HepG2 (cell line): ENCODE results near the gene TEX48. TPM values are rescaled to one million over a fixed set of nuclear protein-coding genes. Genes with fewer than 3 reads are reported as not detected.

ENCODE experiments used
- ATAC-seq: fragments of 200-7000 bp; cut with Tn5 transposase; 3 replicates; pipeline ENCODE4 v1.9.1; 2020; ENCODE audit warnings: mild to moderate bottlenecking, moderate library complexity
- BruUV-seq: library from RNA; stranded (reverse); fragments of 400-500 nt; replicated peaks from 2 replicates; lab custom pipeline; 2021; lab: Mats Ljungman, UMichigan
- CTCF ChIA-PET: fragments of 300-600 bp; formaldehyde crosslinking; extraction: SDS; loops from one replicate; lab custom pipeline; 2021; ENCODE audit warnings: low total read pairs, inconsistent platforms, low intra/inter-chr PET ratio; lab: Yijun Ruan, JAX
- POLR2A ChIA-PET: fragments of 350-600 bp; sonication (Branson Sonifier 250); formaldehyde crosslinking; loops from one replicate; lab custom pipeline; 2020; ENCODE audit warnings: antibody characterized with exemption, inconsistent platforms; lab: Yijun Ruan, JAX
- DNase-seq: peaks from one replicate; pipeline ENCODE4 v3.0.0-alpha.2; 2015; ENCODE audit warnings: low spot score
- FAIRE-seq: peaks from 3 replicates; lab custom pipeline; 2011; peaks lifted over from hg19 to GRCh38; lab: Jason Lieb, UNC
- H2AFZ ChIP-seq: one replicate; pipeline ENCODE4 v1.6.1; 2011; ENCODE audit warnings: low read length, inconsistent platforms
- H3K27ac ChIP-seq: fragments of 300-600 bp; 3 replicates; pipeline ENCODE4 v1.8.0; 2011; ENCODE audit warnings: mixed run types, mild to moderate bottlenecking, mixed read lengths, low read length, inconsistent platforms; ENCODE audit not compliant: insufficient read depth; ENCODE audit errors: extremely low read length
- H3K27me3 ChIP-seq, 2 experiments: fragments of 200-600 bp in 1 of 2; 2 replicates in 1 of 2; 3 replicates in 1 of 2; pipeline versions ENCODE4 v1.6.0 to v1.8.0; 2011; ENCODE audit warnings: low read length in 2 of 2, mild to moderate bottlenecking in 2 of 2, moderate library complexity in 2 of 2, inconsistent platforms in 1 of 2; ENCODE audit not compliant: insufficient read depth in 2 of 2, control insufficient read depth in 1 of 2
- H3K36me3 ChIP-seq, 2 experiments: fragments of 200-600 bp in 1 of 2; replicated peaks in 1 of 2; 2 replicates in 1 of 2; 3 replicates in 1 of 2; pipeline versions ENCODE4 v1.5.1 to v1.8.0; 2011; ENCODE audit warnings: low read length in 2 of 2, inconsistent platforms in 1 of 2; ENCODE audit not compliant: insufficient read depth in 2 of 2, control insufficient read depth in 1 of 2
- H3K4me1 ChIP-seq: 2 replicates; pipeline ENCODE4 v1.5.1; 2012; ENCODE audit warnings: low read length, inconsistent platforms; ENCODE audit not compliant: insufficient read depth
- H3K4me2 ChIP-seq: 2 replicates; pipeline ENCODE4 v1.6.0; 2011; ENCODE audit warnings: low read depth, low read length, inconsistent platforms
- H3K4me3 ChIP-seq, 3 experiments: fragments of 200-600 bp in 1 of 3; sonication (generic), shearing (Covaris generic) in 1 of 3; replicated peaks in 1 of 3; 2 replicates each; pipeline ENCODE4 v1.5.1; 2011 to 2016; ENCODE audit warnings: low read length in 3 of 3, inconsistent platforms in 2 of 3, low read depth in 2 of 3, mild to moderate bottlenecking in 2 of 3, control low read depth in 1 of 3, mixed read lengths in 1 of 3; ENCODE audit not compliant: insufficient read depth in 1 of 3
- H3K79me2 ChIP-seq: one replicate; pipeline ENCODE4 v1.6.1; 2011; ENCODE audit warnings: low read length, inconsistent platforms; ENCODE audit not compliant: insufficient read depth
- H3K9ac ChIP-seq: 2 replicates; pipeline ENCODE4 v1.6.0; 2011; ENCODE audit warnings: mild to moderate bottlenecking, low read depth, low read length, inconsistent platforms; ENCODE audit not compliant: insufficient read depth
- H3K9me3 ChIP-seq: 2 replicates; pipeline ENCODE4 v1.5.1; 2012; ENCODE audit warnings: mild to moderate bottlenecking, low read length
- H4K20me1 ChIP-seq: 2 replicates; pipeline ENCODE4 v1.6.0; 2011; ENCODE audit warnings: inconsistent platforms, mild to moderate bottlenecking, low read length, moderate library complexity; ENCODE audit not compliant: insufficient read depth
- BRF2 ChIP-seq: sonication (generic); formaldehyde crosslinking; IDR thresholded peaks from 2 replicates; pipeline ENCODE4 v1.8.1; 2022; ENCODE audit warnings: mild to moderate bottlenecking, missing genetic modification reagents
- MAFG ChIP-seq: sonication (generic); formaldehyde crosslinking; IDR thresholded peaks from 2 replicates; pipeline ENCODE4 v1.5.1; 2020; ENCODE audit warnings: mild to moderate bottlenecking, missing genetic modification reagents
- SMARCC2 ChIP-seq: fragments of 450-650 bp; IDR thresholded peaks from 2 replicates; pipeline ENCODE4 v1.6.1; 2017; ENCODE audit warnings: antibody characterized with exemption, mild to moderate bottlenecking
- SMARCE1 ChIP-seq: fragments of 450-650 bp; IDR thresholded peaks from 2 replicates; pipeline ENCODE4 v1.6.1; 2017; ENCODE audit warnings: borderline replicate concordance
- TOPORS ChIP-seq: sonication (generic); formaldehyde crosslinking; IDR thresholded peaks from 2 replicates; pipeline ENCODE4 v1.8.0; 2023; ENCODE audit warnings: mild to moderate bottlenecking, missing genetic modification reagents
- ZNF329 ChIP-seq: sonication (generic); formaldehyde crosslinking; IDR thresholded peaks from 2 replicates; pipeline ENCODE4 v1.9.0; 2021; ENCODE audit warnings: low read depth, mild to moderate bottlenecking, missing genetic modification reagents
- ZNF432 ChIP-seq: sonication (generic); formaldehyde crosslinking; IDR thresholded peaks from 2 replicates; pipeline ENCODE4 v1.5.0; 2020; ENCODE audit warnings: missing genetic modification reagents, mild to moderate bottlenecking, borderline replicate concordance
- ZSCAN31 ChIP-seq: sonication (generic); formaldehyde crosslinking; IDR thresholded peaks from 2 replicates; pipeline ENCODE4 v1.5.0; 2020; ENCODE audit warnings: low read depth, mild to moderate bottlenecking, missing genetic modification reagents
- WGBS: methylation state at CpG from one replicate; pipeline ENCODE4 v1.1.6; 2017; ENCODE audit warnings: low lambda C conversion rate; 5-methylcytosine and 5-hydroxymethylcytosine counted together
- in situ Hi-C: cut with HindIII; loops from 2 replicates; pipeline ENCODE4 v1.10.0; 2017; ENCODE audit warnings: low pct_unique_long_range_greater_than_20kb; ENCODE audit not compliant: extremely low pct_ligation_motif_present
- intact Hi-C: fragments of 100-400 bp; cut with micrococcal nuclease; formaldehyde crosslinking; loops from one replicate; pipeline ENCODE4 v1.10.0; 2022; ENCODE audit not compliant: unreplicated experiment
- polyA plus RNA-seq, 8 experiments: library from polyadenylated mRNA; depleted of rRNA in 3 of 8; stranded (reverse) in 7 of 8; unstranded in 1 of 8; fragments of >200 nt; fragmentation: Illumina TruSeq in 4 of 8; extraction: Trizol in 4 of 8; gene quantifications; 2 replicates each; pipeline versions ENCODE4 v1.2.1 to v1.2.3, GENCODE V29; 2011 to 2016; ENCODE audit warnings: low read depth in 4 of 8, missing spikeins in 1 of 8, mixed read lengths in 1 of 8; ENCODE audit not compliant: insufficient read depth in 1 of 8
- total RNA-seq, 5 experiments: library from RNA; depleted of rRNA; stranded (reverse); fragments of >200 nt; fragmentation: Illumina TruSeq; extraction: Trizol; gene quantifications; 2 replicates each; pipeline ENCODE4 v1.2.3, GENCODE V29; 2016; ENCODE audit warnings: low read depth in 1 of 5
- TF ChIP-seq, protein P1 (sequence below): sonication (generic); formaldehyde crosslinking; conservative IDR thresholded peaks from 2 replicates; pipeline ENCODE4 v1.8.1; 2023; ENCODE audit warnings: missing genetic modification reagents
- TF ChIP-seq, protein P2 (sequence below): IDR thresholded peaks from 2 replicates; pipeline ENCODE4 v1.6.1; 2016
- TF ChIP-seq, protein P3 (sequence below): sonication (generic); formaldehyde crosslinking; IDR thresholded peaks from 2 replicates; pipeline ENCODE4 v1.5.1; 2020; ENCODE audit warnings: mild to moderate bottlenecking, moderate library complexity, missing genetic modification reagents

TEX48 gene
- total and polyA plus RNA-seq, 2 of the 13 experiments (the other 11 are each of a cell fraction or from before 2014, with no cell fraction given) = not detected

DNA sequence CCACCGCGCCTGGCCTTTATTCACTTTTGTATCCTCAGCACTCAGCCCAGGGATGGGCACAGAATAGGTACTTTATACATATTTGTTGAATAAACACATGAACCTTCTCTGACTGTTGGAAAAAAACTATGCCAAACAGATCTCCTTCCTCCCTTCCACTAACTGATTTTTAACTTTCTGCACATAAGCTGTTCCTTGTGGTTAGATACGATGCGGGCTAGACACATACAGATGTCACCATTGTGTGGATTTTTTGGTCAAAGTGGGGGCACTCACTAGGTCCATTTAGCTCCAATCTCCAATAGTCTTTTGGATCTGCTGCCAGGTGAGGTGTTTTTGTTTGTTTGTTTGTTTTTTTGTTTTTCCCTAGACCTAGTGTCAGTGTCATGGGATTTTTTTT is 5.1 kb downstream of the TEX48 start:
- Histone ChIP-seq H4K20me1 (no peaks in the 10 kb centered on the region), H3K4me1 (peaks cover 5% of the 10 kb centered on the region), H3K27me3 (no peaks in the 10 kb centered on the region), H3K79me2 (no peaks in the 10 kb centered on the region), H3K9me3 (no peaks in the 10 kb centered on the region), H3K27ac (no peak overlapping the region), H3K36me3 (no peaks in the 10 kb centered on the region), H2AFZ (no peak overlapping the region), H3K4me3 (no peak overlapping the region), H3K4me2 (no peak overlapping the region), H3K9ac (no peak overlapping the region)
- ATAC-seq (no peak), FAIRE-seq (no peak), DNase-seq (no peak)
- WGBS = 77% methylated on average over 4 of the region's 4 CpGs
- CTCF ChIA-PET = interaction anchor here (1.4 kb wide), 1 partner anchor 337 kb away, joined by 3 read pairs; no protein-coding TSS in a partner anchor
- TF ChIP-seq SMARCE1 (no peak), ZNF329 (no peak), SMARCC2 (no peak), ZSCAN31 (CRISPR knock-in tag) (no peak), BRF2 (CRISPR knock-in tag) (no peak), ZNF432 (CRISPR knock-in tag) (no peak), TOPORS (CRISPR knock-in tag) (no peak), MAFG (CRISPR knock-in tag) (no peak)
- TF ChIP-seq, protein P1, sequence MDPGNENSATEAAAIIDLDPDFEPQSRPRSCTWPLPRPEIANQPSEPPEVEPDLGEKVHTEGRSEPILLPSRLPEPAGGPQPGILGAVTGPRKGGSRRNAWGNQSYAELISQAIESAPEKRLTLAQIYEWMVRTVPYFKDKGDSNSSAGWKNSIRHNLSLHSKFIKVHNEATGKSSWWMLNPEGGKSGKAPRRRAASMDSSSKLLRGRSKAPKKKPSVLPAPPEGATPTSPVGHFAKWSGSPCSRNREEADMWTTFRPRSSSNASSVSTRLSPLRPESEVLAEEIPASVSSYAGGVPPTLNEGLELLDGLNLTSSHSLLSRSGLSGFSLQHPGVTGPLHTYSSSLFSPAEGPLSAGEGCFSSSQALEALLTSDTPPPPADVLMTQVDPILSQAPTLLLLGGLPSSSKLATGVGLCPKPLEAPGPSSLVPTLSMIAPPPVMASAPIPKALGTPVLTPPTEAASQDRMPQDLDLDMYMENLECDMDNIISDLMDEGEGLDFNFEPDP (CRISPR knock-in tag) = no peak
- TF ChIP-seq, protein P2, sequence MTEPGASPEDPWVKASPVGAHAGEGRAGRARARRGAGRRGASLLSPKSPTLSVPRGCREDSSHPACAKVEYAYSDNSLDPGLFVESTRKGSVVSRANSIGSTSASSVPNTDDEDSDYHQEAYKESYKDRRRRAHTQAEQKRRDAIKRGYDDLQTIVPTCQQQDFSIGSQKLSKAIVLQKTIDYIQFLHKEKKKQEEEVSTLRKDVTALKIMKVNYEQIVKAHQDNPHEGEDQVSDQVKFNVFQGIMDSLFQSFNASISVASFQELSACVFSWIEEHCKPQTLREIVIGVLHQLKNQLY (CRISPR knock-in tag) = no peak
- TF ChIP-seq, protein P3, sequence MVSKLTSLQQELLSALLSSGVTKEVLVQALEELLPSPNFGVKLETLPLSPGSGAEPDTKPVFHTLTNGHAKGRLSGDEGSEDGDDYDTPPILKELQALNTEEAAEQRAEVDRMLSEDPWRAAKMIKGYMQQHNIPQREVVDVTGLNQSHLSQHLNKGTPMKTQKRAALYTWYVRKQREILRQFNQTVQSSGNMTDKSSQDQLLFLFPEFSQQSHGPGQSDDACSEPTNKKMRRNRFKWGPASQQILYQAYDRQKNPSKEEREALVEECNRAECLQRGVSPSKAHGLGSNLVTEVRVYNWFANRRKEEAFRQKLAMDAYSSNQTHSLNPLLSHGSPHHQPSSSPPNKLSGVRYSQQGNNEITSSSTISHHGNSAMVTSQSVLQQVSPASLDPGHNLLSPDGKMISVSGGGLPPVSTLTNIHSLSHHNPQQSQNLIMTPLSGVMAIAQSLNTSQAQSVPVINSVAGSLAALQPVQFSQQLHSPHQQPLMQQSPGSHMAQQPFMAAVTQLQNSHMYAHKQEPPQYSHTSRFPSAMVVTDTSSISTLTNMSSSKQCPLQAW (CRISPR knock-in tag) = no peak
- POLR2A ChIA-PET = no interaction called here
- no TSS peak for BruUV-seq
- intact Hi-C loops (no loop called here), in situ Hi-C loops (no loop called here)
